ENCODE data around the gene SORBS2.
A peak's percentile ranks its signal among the peaks of the same experiment; 100 is the strongest.
"Not testable (repeated sequence)": the region's sequence is repeated elsewhere in the genome, so short reads cannot be mapped to it uniquely, and the experiment has no call there.

The SORBS2 gene

GRCh38 chr4:185811509-185812364 lies at the start of gene SORBS2:
Gene SORBS2, minus strand, starts transcription at chr4:185812194. Its CDS starts 121,623 bp downstream, at chr4:185690571.
- peak within 1 kb of the TSS; percentile 53 for H3K4me3 ChIP-seq (ENCODE audit: low read depth, low read length)
- TF ChIP-seq CTCF (IDR thresholded peaks at IDR 0.05; ENCODE audit: insufficient read depth, low read depth, low read length, missing control alignments): no peak
- DNase-seq (ENCODE audit: low read depth): peak; percentile 82

- no peak for DNase-seq (ENCODE audit: low read depth)
Observed at GRCh38 chr4:185859111-185859510, 47.1 kb upstream of the SORBS2 start.

GRCh38 chr4:185857561-185857960 lies 45.6 kb upstream of the SORBS2 start:
- not testable (repeated sequence) for DNase-seq (ENCODE audit: low read depth); H3K4me3 ChIP-seq (ENCODE audit: low read depth, low read length)

More at GRCh38 chr4:185859111-185859510, 47.1 kb upstream of the SORBS2 start:
- no peak overlapping the region for H3K4me3 ChIP-seq (ENCODE audit: low read depth, low read length)
- TF ChIP-seq CTCF (IDR thresholded peaks at IDR 0.05; ENCODE audit: insufficient read depth, low read depth, low read length, missing control alignments): no peak

GRCh38 chr4:185853841-185854240 lies 41.8 kb upstream of the SORBS2 start:
- no peak overlapping the region for H3K4me3 ChIP-seq (ENCODE audit: low read depth, low read length)
- no peak for DNase-seq (ENCODE audit: low read depth)
- no peak for TF ChIP-seq CTCF (IDR thresholded peaks at IDR 0.05; ENCODE audit: insufficient read depth, low read depth, low read length, missing control alignments)

GRCh38 chr4:185852961-185853360 lies 41.0 kb upstream of the SORBS2 start:
- no peak overlapping the region for H3K4me3 ChIP-seq (ENCODE audit: low read depth, low read length)
- no peak for DNase-seq (ENCODE audit: low read depth)
- TF ChIP-seq CTCF (IDR thresholded peaks at IDR 0.05; ENCODE audit: insufficient read depth, low read depth, low read length, missing control alignments): no peak

GRCh38 chr4:185849664-185850550 lies 37.9 kb upstream of the SORBS2 start:
- DNase-seq (ENCODE audit: low read depth): no peak
- TF ChIP-seq CTCF (IDR thresholded peaks at IDR 0.05; ENCODE audit: insufficient read depth, low read depth, low read length, missing control alignments): no peak
- no peak overlapping the region for H3K4me3 ChIP-seq (ENCODE audit: low read depth, low read length)
